ENCODE measurements around the gene STH. TPM values are rescaled to one million over a fixed set of nuclear protein-coding genes. Genes with fewer than 3 reads are reported as not detected.

STH gene
- total and polyA plus RNA-seq, 9 of the 15 experiments (the other 6 are each of a cell fraction or from before 2014, with no cell fraction given): not detected

DNA sequence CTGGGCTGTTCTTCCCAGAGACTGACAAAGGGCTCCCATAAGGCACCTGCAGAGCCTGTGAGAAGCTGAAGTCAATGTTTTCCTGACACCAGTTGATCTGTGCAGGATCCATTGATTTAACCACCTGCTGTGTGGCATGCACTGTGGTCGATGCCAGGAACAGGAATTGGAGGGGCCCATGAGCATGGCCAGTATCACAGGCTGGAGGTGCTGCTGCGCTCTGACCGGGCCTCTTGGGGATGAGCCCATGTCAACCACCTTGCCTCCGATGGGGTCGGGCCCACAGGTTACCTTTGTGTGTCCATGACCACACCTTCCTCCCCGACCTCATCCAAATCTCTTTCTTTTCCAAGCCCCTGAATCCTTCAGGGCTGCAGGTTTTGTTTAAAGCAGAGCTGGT lies 18.2 kb upstream of the STH start (continued):
- no peak for TF ChIP-seq MTF1 (CRISPR knock-in tag; IDR thresholded peaks at IDR 0.05; ENCODE audit: borderline replicate concordance)
- no peak for TF ChIP-seq ZNF311 (CRISPR knock-in tag; IDR thresholded peaks at IDR 0.05)
- TF ChIP-seq TEAD4 (IDR thresholded peaks at IDR 0.05; ENCODE audit: low read length): no peak
- no peak for TF ChIP-seq TEAD4 (CRISPR knock-in tag; IDR thresholded peaks at IDR 0.05; ENCODE audit: borderline replicate concordance)
- TF ChIP-seq XRCC4 (IDR thresholded peaks at IDR 0.05; ENCODE audit: extremely low read depth, insufficient read depth, insufficient read length): no peak
- TF ChIP-seq ZNF239 (CRISPR knock-in tag; IDR thresholded peaks at IDR 0.05): no peak
- TF ChIP-seq, protein P1, sequence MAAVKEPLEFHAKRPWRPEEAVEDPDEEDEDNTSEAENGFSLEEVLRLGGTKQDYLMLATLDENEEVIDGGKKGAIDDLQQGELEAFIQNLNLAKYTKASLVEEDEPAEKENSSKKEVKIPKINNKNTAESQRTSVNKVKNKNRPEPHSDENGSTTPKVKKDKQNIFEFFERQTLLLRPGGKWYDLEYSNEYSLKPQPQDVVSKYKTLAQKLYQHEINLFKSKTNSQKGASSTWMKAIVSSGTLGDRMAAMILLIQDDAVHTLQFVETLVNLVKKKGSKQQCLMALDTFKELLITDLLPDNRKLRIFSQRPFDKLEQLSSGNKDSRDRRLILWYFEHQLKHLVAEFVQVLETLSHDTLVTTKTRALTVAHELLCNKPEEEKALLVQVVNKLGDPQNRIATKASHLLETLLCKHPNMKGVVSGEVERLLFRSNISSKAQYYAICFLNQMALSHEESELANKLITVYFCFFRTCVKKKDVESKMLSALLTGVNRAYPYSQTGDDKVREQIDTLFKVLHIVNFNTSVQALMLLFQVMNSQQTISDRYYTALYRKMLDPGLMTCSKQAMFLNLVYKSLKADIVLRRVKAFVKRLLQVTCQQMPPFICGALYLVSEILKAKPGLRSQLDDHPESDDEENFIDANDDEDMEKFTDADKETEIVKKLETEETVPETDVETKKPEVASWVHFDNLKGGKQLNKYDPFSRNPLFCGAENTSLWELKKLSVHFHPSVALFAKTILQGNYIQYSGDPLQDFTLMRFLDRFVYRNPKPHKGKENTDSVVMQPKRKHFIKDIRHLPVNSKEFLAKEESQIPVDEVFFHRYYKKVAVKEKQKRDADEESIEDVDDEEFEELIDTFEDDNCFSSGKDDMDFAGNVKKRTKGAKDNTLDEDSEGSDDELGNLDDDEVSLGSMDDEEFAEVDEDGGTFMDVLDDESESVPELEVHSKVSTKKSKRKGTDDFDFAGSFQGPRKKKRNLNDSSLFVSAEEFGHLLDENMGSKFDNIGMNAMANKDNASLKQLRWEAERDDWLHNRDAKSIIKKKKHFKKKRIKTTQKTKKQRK (IDR thresholded peaks at IDR 0.05; ENCODE audit: borderline replicate concordance, low read depth, low read length): no peak
- TF ChIP-seq, protein P2, sequence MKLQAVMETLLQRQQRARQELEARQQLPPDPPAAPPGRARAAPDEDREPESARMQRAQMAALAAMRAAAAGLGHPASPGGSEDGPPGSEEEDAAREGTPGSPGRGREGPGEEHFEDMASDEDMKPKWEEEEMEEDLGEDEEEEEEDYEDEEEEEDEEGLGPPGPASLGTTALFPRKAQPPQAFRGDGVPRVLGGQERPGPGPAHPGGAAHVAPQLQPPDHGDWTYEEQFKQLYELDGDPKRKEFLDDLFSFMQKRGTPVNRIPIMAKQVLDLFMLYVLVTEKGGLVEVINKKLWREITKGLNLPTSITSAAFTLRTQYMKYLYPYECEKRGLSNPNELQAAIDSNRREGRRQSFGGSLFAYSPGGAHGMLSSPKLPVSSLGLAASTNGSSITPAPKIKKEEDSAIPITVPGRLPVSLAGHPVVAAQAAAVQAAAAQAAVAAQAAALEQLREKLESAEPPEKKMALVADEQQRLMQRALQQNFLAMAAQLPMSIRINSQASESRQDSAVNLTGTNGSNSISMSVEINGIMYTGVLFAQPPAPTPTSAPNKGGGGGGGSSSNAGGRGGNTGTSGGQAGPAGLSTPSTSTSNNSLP (IDR thresholded peaks at IDR 0.05; ENCODE audit: borderline replicate concordance, low read depth, low read length): no peak

Measured in K562 (cell line).